Hepatocyte (in vitro differentiated cells): ENCODE data around the gene TXNRD1.

Experiments
- CTCF ChIP-seq: fragments of 200-600 bp; sonication (generic); IDR thresholded peaks from 2 replicates; pipeline ENCODE4 v1.5.1; 2016; ENCODE audit warnings: antibody characterized with exemption, mild to moderate bottlenecking; ENCODE audit not compliant: poor library complexity
- EZH2 ChIP-seq: fragments of 200-600 bp; sonication (generic); IDR thresholded peaks from 2 replicates; pipeline ENCODE4 v1.6.1; 2016; ENCODE audit warnings: antibody characterized with exemption, mild to moderate bottlenecking, borderline replicate concordance
- EZH2phosphoT487 ChIP-seq: fragments of 200-600 bp; sonication (generic); IDR thresholded peaks from one replicate; pipeline ENCODE4 v1.6.1; 2018; ENCODE audit warnings: antibody characterized with exemption, mild to moderate bottlenecking, low read depth, moderate library complexity; ENCODE audit not compliant: unreplicated experiment, severe bottlenecking

- no peak for TF ChIP-seq CTCF
- TF ChIP-seq EZH2: no peak
- no peak for TF ChIP-seq EZH2phosphoT487
Measured at GRCh38 chr12:104329707-104330532, 114.3 kb downstream of the TXNRD1 start.
